Fibroblast of upper back skin (primary cell): ENCODE data around the gene ZNF385A.
A peak's percentile ranks its signal among the peaks of the same experiment; 100 is the strongest.
"Not testable (repeated sequence)": the region's sequence is repeated elsewhere in the genome, so short reads cannot be mapped to it uniquely, and the experiment has no call there.

ENCODE experiments used
- DNase-seq: peaks from one replicate; pipeline ENCODE4 v3.0.0-alpha.2; 2013

Gene ZNF385A

DNA sequence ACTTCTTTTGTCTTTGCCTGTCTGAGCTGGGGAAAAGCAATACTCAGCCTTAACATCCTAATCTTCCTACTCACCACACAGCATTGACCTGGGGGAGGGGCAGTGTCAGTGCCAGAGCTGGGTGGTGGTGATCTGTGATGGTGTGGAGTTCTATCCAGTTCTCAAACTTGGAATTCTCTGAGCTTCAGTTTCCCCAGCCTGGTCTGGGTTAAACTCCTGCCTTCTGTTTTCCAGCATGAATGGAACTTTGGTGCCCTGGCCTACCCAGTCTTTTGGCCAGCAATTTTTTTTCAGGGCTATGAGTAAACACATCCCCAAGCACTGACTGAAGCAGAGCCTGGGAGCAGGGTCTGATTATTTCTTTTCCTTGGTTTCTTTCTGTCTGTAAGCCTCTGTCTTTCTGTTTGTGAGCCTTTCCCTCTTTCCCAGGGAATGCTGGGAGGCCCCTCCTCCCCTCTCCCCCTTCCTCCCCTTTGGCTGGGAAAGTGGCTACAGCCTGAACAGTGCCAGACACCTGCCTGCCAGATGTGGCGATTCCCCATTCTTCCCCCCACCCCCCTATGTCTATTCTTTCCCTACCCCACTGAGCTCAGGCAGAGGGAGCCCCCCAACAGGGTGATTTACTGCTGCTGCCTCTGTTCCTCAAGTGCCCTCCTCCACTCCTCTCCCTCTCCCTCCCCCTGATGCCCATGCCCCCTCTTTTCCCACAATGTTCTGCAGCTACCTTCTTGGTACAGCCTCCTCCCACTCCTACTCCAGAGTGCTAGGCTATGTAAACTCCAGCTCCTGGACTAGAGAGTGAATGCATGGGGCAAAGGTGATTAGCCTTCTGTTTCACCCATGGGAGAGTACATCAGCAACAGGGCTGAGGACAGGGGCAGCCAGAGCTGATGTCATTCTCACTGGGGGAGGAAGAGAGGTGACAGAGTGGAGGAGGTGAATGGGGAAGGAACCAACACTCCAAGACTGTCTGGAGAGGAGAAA lies 31.4 kb downstream of the ZNF385A start:
- peak; percentile 85 for DNase-seq

DNA sequence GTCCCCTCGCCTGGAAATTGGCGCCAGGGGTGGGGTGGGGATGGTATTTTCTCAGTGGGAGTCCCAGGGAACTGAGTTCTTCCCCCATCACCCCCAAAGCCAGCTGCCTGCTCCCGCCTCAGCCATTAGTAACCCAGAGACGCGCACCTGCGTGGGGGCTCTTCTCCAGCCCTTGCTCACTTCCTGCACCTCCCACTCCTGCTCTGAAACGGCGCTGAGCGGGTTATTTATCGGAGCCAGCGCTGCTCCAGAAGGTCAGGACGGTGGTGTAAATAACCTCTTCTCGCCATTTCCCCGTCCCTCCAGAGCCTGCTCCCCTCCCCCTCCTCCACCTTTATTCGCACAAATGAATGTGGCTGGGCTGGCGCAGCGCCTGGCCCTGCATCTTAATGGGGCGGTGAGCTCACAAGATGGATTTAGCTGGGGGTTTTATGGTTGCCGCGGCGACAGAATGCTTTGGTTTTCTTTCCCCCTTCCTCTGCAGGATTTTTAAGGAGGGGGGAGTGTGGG lies 32.5 kb downstream of the ZNF385A start:
- peak; percentile 88 for DNase-seq

GRCh38 chr12:54351341-54351740 lies 33.2 kb downstream of the ZNF385A start:
- no peak for DNase-seq

DNA sequence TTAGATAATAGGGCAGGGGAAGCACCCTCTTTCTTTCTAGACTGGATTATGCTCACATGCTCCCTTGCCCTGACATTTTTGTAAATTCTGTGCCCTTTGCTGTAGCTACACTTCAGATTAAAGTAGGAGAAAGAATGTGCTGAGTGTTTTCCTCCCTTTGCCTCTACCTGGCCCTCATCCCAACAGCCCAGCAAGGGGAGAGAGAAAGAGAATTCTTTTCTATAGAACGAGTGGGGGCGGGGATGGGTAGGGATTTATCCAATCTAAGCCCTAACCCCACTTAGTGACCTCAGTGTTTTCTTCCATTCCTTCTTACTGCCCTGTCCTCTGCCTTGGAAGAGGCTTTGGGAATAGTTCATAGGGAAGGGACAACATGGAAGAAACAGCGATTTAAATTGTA lies 33.8 kb downstream of the ZNF385A start:
- DNase-seq = no peak

DNA sequence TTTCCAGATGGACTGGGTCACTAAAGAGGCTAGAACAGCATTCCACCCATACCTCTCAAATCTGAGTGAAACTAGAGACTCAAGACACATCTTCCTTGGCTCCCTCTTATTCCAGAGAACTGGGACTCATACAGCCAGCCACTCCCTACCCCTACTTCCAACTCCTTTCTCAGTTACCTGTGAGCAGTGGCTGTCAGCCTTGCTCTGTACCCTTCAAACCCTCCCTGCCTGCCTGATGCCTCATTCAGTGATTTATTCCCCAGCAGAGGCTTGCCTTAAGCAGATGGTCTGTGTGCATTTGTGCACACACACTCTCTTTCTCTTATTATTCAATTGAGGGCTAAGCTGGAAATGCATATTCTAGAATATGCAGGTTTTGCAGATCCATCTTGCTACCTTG lies 34.9 kb downstream of the ZNF385A start:
- DNase-seq = no peak

DNA sequence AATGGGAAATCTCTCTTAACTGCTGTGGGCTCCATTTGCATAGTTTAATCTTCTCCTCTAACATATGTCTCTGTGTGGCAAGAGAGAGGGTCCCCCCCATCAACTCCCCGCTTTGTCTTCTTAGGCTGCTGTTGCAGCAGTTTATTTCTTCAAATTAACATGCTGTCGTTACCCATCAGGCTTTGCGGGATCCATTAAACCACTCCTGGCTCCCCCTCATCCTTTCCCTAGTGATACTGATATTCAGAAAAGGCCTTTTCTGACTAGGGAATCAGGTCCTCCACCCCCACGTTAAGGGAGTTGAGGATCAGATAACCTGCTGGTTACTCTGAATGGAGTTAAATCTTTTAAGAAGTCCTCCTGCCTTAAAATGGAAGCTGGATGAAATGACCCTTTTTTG lies 35.5 kb downstream of the ZNF385A start:
- DNase-seq = no peak

DNA sequence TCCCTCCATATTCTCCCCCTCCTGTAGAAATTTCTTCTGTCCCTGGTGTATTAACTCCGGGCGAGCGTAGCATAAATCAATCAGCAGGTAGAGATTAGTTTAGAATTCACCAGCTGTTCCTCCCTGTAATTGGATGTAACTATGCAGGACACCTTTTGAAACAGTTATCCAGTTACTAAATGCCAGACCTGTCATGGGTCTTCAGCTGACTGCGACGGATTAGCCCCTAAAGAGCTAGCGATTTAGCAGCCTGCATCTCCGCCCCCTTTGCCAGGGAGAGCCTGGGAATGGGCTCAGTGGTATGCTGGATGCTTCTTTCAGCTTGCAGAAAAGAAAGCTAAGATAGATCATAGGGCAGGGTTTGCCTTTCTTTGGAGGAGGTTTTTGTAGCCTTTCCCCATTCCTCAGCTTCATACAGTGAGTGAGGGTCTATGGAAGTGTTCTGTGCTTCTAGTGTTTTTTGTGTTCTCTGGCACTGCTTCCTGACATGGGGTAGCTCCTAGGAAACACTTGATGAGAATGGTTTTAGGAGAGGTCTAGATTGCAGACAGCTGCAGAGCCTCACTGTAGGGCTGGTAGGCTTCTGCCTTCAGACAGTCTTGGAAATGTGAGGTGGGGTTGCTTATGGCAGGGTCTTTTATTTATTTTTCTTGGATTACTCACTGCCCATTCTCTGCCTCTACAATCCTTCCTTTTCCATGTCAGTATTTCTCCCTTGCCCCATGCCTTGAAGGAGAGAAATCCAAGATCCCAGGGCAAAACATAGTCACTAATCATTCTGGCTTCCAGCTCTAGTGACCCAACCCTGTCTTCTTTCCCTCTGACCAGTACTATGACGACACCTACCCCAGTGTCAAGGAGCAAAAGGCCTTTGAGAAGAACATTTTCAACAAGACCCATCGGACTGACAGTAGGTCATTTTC lies 42.9 kb downstream of the ZNF385A start:
- DNase-seq = no peak

DNA sequence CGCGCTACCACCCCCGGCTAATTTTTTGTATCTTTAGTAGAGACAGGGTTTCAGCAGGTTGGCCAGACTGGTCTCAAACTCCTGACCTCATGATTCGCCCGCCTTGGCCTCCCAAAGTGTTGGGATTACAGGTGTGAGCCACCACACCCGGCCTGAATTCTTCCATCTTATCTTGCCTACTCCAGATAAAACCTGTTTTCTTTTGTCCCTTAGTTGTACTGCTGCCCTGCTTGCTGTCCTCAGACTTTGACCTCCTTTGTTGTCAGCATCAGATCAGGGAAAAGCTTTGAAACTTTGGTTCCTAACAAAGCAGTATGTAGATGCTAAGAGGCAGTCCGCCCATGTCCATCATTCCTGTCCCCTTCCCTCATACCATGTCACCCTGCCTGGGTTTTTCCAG lies 43.7 kb downstream of the ZNF385A start:
- DNase-seq = no peak

DNA sequence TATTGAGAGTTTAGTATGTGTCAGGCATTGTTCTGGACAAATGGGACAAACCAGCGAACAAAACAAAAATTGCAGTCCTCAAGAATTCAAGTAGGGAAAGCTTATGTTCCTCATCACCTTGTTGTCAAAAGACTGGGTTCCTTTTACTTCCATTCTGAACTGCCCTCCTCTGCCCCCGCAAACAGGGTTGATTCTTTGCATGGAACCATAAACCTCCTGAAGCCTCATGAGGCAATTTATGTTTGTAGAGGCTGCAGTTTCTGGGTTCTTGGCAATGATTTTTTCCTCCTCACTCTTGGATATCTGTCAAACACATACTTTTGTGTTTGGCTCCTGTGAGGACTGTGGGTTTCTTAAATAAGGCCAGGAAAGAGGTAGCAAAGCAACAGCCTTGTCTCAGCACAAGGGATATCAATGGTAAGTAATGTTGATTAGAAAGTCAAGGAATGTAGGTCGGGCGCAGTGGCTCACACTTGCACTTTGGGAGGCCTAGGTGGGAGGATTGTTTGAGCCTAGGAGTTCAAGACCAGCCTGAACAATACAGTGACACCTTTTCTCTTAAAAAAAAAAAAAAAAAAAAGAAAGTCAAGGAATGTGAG lies 45.7 kb downstream of the ZNF385A start:
- peak; percentile 77 for DNase-seq

- no peak for DNase-seq
These were observed 46.5 kb downstream of the ZNF385A start for GRCh38 chr12:54337854-54338650.

DNA sequence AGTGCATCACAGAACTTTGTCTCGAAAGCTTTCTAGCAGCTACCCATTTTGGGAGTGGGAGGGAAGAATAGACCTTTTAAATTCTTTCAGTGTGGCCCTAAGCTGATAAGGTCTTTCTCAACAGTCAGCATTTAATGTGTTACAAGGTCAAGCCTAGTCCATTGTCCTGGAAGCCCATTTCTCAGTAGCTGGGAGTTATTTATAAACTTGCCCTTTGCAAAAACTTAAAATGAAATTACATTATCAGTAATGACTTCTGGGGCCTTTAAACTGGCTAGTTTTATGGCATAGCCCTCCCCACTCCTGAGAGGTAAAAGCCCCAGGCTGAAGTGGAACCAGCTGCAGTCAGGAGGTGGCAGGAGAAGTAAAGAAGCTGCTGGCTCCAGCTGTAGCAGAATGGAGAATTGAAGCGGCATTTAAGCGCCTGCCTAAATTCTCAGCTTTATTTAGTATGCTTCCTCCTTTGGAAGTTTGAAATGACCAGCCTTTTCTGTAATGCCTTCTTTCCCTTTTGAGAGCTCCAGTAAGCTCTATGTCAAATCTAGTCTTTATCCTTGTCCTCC lies 47.2 kb downstream of the ZNF385A start:
- DNase-seq = no peak

- no peak for DNase-seq
These were observed 51.0 kb downstream of the ZNF385A start for GRCh38 chr12:54333420-54334034.

DNA sequence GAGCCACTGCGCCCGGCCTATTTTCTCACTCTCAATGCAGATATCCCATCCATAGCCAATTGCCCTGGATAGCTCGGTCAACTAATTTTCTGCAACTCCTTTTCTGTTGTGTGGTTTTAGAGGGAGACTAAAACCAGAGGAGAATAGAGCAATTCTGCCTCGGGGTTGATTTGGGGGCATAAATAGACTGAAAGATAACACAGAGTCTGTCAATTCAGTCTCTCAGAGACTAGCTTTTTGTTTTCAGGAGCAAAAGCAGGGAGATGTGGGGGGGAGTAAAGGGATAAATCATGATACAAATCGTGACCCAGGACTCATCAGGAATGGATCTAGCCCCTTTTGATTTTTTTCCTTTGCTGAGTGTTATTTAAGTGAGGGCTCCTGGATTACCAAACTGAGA lies 53.1 kb downstream of the ZNF385A start:
- no peak for DNase-seq

- no peak for DNase-seq
These were observed 54.1 kb downstream of the ZNF385A start for GRCh38 chr12:54330442-54330841.

DNA sequence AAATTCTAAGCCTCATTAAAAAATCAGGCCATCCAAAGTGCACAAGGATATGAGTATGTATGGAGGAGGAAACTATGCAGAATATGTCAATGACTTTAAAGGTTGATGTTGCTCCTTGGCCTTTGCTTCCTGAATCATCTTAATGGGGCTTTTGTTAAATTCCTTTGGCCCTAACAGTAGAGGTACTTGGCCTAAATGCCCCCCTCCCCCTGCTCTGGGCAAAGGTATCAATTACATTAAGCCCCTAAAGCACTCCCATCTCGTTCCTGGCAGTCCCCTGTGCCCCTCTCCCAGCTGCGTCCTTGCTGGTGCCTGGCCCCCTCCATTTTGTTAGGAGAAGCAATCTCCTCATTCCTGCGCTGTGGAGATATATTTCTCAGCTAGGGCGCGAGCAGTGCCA lies 54.8 kb downstream of the ZNF385A start:
- DNase-seq = peak; percentile 55

DNA sequence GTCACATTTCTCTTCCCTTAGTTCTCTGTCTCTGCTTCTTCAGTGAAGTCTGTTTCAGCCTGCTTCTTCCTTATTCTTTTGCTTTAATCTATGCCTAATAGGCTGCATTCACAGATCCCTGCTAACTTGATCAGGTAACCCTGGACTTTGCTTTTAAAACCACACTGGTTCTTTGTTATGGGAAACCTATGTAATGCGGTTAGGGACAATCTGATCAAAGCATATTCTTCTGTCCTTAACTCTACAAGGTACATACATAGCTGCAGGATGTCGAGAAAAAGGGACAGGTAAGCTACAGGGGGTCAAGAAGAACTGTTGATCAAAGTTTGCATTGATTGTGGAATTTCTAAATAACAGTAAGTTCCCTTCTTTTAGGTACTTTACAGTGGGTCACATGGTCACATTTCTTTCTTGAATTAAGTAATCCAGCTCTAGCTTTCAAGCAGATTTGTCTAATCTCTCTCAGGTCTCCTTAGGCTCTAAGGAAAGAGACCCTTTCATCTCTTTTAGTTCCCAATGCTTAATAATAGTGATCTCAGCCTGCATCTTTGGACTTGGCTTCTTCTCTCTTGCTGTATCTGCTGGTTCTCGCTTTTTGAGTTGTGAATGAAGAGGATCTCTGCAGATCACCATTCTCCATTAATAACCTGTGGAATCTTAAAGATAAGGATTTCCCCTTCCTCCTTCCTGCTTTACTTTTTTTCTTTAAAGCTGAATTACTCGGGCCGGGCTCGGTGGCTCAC lies 55.8 kb downstream of the ZNF385A start:
- DNase-seq = no peak

DNA sequence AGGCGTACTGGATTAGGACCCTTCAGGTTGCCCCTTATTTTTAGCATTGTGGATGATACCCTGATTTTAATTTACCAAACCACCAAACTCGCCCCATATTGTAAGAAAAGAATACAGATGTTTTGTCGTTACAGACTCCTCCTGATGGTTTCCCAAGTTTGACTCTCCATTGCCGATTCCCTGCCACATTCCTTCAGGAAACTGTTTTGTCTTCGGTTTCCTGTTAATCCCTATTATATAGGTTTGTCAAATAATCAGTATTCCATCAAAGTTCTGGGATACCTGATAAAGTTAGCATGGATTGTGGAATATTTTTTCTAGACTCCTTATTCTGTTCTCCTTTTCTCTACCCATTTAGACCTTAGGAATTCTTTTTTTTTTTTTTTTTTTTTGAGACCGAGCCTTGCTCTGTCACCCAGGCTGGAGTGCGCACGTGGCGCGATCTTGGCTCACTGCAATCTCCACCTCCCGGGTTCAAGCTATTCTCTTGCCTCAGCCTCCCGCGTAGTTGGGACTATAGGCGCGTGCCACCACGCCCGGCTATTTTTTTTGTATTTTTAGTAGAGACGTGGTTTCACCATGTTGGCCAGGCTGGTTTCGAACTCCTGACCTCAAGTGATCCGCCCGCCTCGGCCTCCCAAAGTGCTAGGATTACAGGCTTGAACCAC lies 59.0 kb downstream of the ZNF385A start:
- DNase-seq = not testable (repeated sequence)

DNA sequence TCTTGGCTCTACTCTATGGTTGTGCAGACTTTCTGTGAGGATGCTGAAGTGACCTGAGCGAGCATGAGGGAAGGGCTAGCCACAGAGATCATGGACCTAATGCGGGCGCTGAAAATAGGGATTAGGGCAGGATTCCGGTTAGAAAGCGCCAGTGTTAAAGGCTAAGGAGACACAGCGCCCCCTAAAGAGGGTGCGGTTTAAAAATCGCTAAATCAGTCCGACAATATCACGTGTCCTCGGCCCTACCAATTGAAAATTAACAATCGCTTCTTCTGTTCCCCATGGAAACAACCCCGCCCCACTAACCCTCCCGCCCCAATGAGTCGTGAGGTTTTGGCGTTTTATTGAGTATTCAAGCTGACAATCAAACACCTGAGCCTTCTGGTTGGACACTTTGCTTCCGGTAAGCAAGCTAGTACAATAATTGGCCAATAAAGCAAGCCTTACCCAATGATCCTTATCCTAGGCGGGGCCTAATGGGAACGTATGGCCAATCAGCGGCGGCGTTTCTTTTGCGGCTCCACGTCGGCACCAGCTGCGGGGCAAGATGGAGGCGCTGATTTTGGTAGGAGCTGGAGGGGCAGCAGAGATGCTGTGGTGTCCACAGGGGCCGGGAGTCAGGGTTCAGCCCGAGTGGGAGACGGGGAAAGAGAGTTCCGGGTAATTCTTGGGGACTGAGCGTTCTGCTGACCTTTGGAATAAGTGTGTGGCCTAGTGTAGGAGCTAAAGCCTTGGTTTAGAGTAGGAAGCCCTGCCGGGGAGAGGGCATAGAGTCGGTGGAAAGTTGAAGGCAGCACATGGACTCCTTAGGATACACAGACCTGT lies 59.7 kb downstream of the ZNF385A start, which contains the start of gene COPZ1:
Gene COPZ1, plus strand, starts transcription at position 515 of the 825 bp plus-strand sequence. Its CDS starts 33 bp downstream, at position 548.
- peak; percentile 100 for DNase-seq

GRCh38 chr12:54321363-54321762 lies 63.2 kb downstream of the ZNF385A start:
- no peak for DNase-seq
